AG08395 (cell line): ENCODE data around the gene ZFHX3.

Experiments used
- DNase-seq: peaks from one replicate; pipeline ENCODE4 v3.0.0; 2012; ENCODE audit warnings: mixed read lengths, low spot score

ZFHX3 gene

DNA sequence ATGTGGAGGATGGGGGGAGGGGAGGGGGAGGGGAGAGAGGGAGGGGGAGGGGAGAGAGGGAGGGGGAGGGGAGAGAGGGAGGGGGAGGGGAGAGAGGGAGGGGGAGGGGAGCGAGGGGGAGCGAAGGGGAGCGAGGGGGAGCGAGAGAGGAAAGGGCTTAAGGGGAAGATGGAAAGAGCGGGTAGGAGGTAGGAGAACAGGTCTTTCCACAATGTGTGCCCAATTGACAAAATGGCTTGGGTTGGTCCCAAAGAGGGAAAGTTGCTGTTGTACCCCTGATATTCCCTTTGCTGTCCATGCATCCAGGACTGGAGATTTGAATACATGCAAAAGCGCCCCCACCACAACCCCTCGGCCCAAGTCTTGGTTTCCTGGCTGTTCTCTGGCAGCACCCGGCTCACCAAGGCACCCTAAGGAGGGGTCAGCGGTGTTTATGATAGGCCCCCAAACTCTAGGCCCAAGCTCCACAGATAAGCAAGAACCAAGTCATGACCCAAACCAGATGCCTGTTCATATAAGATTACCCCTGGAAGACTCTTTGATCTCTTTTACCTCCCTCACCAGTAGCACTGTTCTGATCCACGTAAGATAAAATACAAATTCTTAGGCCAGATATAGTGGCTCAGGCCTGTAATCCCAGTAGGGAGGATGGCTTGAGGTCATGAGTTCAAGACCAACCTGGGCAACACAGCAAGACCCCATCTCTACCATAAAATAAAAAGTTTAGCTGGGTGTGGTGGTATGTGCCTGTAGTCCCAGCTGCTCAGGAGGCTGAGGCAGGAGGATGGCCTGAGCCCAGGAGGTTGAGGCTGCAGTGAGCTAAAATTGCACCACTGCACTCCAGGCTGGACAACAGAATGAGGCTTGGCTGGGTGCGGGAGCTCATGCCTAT lies 119.6 kb downstream of the ZFHX3 start:
- DNase-seq = no peak

DNA sequence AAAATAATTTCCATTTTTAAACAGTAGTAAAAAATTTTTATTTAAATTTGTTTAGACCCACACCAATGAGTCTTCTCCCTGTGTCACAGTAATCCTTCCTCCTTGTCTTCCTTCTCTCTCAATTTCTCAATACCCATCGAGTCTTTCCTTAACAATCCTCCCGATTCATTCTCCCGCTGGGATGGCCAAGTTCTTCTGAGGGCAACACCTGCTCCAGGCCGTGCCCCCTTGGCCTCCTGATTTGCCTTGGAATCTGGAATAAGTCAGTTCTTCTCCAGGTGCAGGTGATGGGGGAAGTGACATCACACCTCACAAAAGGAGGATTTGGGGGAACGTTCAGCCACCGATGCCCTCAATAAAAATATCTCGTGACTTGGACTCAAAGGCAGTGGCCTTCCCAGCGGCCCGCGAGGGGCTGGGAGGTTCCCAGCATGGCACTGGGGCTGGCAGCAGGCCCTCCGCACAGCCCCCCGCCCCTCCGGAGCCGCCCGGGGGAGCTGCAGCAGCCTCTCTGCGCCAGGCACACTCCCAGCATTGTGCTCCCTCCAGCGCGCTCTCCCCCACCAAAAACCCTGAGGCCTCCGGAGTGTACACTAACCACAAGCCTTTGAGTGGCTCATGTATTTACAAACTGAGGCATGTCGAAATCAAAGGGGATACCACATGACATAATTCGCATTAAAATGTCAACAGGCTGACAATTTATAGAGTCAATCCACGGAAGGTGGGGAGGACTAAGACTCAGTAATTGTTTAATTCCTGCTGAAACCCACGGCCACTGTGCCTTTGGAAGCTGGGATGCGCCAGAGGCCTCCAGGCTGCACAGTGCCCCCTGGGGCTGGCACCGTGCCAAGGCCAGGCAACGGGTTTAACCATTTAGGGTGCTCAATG lies 120.5 kb downstream of the ZFHX3 start:
- DNase-seq = peak; percentile 91

DNA sequence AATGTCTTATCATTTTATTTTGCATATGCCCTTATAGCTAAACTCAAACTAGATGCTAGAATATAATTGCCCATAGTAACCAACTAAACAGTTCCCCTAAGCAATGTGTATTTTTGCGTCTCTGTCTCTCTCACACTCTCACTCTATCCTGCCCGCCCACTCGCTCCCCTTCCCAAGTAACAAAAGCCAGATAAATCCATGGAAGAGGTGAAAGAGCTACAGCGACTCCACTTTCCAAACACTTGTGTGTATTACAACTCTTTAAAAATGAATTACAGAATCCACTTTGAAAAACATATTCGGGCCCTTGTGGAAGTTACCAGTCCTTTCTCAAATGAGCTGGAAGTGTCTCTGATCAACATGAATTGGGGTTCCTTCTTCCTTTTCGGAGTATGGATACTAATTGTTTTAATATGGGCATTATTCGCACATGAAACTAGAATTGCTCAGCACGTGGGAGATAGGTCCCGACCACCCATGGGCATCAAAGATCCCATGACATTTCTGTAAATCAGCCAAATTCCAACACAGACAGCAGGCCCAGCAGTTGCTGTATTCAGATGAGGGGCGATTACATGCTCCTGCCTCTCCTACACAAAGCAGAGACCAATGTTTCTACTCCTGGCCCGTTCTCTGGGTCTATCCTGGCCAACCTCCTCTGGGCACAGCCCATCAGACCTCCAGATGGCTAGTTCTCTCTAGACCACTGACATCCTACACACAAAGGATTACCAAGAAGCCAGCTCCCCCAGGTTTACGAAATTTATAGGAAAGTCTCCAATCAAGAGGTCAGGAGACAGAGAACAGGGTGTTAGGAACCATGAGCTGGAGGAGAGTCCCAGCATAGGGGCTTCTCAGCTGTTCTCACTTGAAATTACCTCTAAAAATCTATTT lies 121.5 kb downstream of the ZFHX3 start:
- no peak for DNase-seq

DNA sequence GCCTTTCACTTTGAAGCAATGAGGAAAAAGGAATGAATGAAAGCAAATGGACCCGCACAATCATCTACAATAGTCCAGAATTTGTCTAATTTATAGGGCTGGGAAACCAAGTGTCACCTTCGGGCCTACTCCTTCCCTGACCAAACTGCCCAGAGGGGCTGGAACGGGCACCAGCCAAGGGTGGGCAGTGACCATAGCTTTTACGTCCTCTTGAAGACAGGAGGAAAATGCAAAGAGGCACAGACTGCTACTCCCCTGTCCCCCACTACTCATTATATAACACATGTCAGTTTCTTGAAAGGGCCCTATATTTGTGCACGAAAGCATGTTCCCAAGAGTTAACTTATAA lies 122.3 kb downstream of the ZFHX3 start:
- DNase-seq = no peak

DNA sequence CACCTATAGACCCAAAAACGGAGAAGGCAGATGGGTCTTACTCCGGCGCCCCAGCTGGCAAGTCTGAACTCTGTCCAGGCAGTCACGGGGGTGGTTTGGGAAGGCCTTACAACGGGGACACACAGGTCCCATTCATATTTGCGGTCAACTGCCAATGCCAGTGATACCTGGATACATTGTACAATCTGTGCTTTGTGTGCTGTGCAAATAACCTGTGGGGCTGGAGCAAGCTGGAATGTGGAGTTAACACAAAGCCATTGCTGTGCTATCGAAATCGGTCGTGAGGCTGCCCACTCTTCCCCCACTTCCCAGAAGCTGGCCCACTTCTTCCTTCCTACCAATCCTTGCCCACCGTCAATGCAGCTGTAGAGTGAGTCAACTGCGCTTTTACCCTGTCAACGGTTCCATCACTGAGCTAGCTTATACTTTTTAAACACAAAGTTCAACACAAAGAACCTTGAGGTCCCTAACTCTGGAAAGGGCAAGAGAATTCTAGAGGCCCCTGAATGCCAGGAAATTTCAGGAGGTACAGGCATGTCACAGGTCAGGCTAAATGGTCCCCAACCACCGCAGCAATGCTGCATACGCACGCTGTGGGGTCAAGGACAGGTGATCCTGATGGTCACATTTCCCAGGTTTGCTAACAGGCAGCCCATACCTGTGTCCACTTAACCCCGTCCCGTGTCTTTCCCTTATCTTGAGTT lies 122.8 kb downstream of the ZFHX3 start:
- no peak for DNase-seq

DNA sequence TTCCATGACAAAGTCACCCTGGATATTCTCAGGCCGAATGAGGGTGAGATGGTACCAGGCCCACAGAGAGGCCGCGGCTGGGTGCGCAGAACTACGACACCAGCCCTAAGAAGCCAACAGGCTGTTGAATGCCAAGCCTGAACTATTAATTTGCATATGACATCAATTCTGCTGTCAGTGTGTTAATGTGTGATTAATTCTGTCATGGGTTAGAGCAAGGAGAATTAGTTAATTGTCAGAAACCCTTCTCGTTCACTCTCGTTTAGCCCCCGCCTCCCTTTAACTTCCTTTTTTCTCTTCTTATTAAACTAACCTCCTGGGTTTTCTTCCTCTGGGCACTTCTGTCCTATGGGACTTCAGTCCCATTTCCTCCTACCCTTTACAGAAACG lies 123.4 kb downstream of the ZFHX3 start:
- DNase-seq = no peak

DNA sequence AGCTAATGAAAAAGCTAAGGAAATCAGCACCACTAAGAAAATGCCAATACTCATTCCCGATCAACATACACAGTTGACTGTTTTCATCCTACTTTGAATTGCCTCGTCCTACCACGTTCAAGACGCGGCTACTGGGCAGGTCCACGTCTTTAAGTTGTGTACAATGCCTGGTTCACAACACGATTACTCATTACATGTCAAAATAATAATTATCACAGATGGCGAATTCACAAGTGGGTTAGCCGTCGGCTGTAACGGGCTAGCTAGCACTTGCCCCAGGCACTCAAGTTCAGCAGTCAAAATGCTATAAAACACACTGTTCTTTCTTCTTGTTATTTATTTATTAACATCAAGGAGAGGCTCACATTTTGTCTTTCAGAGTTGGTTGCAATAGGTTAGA lies 124.2 kb downstream of the ZFHX3 start:
- DNase-seq = no peak

DNA sequence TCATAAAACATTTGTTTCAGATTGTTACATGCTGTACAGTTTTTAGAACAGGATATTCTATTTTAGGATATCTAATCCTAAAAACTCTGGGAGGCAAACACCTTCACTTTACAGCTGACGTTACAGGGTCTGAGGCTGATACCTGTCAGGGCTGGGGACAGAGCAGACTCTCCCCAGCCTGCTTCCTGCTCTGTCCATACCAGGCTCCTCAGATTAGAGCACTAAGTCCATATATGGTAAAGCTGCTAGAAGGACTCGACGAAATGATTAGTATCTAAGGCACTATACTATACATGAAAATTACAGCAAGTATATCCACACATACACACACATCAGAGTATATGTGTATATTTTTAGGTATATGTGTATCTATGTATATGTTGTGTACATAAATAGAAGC lies 125.2 kb downstream of the ZFHX3 start:
- DNase-seq = no peak

DNA sequence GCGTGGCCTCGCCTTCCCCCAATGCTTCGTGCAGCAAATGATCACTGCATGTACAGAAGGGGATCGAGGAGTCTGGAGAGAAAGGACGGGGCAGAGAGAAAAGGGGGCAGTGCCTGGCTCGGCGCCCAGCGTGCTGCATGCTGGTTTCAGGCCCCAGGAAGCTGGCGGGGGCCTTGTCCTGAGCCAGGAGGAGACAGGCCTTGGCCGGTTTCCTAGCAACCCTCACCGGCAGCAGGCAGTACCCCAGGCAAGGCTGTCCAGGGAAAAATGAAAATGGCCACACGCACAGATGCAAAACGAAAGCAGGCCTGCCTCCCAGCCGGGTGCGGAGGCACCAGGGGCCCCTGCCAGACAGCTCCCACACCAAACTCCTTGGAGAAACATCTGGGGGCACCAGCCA lies 126.3 kb downstream of the ZFHX3 start:
- DNase-seq = peak; percentile 50

DNA sequence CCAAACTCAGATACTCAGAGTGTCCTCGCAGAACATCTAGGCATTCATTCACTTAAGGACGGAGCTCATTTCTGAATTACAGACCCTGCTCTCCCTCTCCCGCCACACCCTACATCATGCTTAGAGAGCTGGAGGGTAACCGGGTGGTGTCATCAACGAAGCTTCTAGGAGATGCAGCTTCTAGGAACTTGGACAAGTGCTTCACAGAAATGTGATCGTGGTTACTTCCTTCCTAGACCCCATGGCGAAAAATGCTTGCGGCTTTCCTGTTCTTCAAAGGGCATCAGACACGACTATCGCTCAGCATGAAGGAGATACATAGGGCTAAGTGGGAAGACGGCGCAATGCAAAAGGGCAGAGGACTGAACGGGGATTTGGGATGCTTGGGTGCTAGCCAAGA lies 126.8 kb downstream of the ZFHX3 start:
- DNase-seq = no peak

DNA sequence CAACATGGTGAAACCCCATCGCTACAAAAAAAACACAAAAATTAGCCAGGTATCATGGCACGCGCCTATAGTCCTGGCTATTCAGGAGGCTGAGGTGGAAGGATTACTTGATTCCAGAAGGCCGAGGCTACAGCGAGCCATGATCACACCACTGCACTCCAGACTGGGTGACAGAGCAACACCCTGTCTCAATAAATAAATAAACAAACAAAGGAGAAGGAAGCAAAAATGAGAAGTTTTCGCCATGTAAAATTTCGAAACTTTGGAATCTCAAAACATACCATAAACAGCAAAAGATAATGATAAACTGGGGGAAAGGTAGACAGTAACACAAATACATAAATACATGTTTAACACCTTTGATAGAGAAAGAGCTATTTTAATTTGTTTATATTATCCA lies 130.9 kb downstream of the ZFHX3 start:
- DNase-seq = no peak

DNA sequence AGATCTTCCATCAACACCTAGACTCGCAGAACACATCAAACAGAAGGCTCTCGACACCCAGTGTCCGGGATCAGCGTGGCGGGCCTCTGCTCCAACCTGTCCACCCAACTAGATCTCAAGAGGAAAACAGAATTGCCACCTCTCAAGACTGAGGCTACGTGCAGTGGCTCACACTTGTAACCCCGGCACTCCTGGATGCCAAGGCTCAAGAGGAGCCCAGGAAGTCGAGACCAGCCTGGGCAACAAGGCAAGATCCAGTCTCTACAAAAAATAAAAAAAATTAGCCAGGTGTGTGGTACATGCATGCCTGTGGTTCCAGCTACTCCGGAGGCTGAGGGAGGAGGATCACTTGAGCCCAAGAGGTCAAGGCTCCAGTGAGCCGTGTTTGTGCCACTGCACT lies 132.6 kb downstream of the ZFHX3 start:
- DNase-seq = no peak

DNA sequence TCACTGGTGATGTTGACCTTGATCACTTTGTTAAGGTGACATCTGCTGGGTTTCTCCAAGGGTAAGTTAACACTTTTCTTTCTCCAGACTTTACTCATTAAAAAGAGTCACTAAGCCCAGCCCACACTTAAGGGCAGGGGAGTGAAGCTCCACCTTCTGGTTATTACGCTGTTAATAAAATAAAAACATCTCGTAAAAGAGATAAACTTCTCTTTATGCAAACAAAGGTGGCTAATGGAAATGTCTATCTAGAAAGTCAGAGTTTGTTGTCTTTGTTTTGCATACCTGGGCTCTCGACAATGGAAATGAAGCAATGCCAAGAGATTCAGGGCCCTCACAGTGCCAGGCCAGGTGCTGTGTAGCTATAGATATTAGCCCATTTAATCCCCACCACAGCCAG lies 134.4 kb downstream of the ZFHX3 start:
- DNase-seq = no peak

DNA sequence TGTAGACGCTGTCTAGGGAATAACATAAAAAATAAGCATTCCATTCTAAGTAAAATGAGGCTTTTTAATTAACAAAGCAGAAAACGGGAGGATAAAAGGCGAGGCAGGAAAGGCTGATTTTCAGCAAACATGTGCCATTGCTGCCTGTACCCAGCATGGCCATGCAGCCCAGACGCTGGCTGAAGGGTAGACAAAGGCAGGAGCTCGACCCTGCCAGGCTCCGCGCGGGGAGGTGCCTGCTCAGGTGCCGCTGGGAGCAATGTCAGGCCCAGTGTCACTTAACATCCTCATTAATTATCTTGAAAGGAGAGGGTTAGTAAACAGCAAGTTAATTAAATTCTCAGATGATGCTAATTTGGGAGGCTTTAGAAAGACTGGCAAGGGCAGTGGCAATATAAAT lies 136.0 kb downstream of the ZFHX3 start:
- DNase-seq = no peak

DNA sequence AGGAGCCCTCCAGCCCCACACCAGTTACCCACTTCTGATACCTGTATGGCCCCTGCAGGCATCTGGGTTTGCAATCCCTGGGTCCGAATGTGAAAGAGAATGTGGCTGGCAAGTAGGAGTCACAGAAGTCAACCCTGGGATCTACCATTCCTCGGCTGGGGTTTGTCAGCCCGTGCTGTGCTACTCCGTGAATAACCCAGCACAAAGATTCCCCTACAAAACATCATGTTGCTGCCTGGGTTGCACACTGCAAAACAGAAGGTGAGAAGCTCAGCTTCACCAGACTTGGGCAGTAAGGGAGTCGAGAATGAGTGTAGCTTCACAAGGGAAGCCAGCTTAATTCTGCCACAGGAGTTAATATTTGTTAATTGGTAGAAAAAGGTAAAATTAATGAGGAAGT lies 137.1 kb downstream of the ZFHX3 start:
- DNase-seq = no peak

DNA sequence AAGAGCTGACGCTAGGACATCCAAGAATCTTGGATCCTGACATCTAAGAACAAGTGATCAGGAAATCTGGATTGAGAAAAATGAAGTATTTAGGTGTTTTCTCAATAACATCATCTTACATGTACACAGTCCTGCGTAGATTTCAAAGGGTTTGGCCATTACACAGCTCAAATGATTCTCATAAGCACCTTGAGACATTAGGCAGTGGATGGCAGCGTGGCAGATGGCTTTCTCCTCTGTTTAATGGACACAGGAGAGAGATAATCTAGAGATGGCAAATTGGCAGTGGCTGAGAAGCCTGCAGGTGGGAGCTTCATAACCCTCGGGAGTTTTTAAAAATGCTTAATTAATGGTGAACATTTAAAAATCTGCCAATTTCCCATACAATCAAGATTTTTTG lies 137.5 kb downstream of the ZFHX3 start:
- no peak for DNase-seq

DNA sequence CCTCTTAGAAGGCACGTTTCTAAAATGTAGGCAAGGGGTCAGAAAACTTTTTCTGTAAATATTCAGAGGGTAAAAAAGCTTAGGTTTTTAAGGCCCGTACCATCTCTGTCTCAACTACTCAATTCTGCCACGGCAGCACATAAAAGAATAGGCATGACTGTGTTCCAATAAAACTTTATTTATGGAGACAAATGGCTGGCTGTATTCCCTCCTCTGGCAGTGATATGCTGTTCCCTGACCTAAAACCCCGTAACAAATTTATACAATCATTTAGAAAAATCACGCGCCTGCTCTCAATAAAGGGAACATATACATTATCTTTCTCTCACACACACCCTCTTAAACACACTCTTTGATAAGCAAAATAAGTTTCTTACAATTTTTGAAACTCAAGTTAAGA lies 138.7 kb downstream of the ZFHX3 start:
- no peak for DNase-seq

DNA sequence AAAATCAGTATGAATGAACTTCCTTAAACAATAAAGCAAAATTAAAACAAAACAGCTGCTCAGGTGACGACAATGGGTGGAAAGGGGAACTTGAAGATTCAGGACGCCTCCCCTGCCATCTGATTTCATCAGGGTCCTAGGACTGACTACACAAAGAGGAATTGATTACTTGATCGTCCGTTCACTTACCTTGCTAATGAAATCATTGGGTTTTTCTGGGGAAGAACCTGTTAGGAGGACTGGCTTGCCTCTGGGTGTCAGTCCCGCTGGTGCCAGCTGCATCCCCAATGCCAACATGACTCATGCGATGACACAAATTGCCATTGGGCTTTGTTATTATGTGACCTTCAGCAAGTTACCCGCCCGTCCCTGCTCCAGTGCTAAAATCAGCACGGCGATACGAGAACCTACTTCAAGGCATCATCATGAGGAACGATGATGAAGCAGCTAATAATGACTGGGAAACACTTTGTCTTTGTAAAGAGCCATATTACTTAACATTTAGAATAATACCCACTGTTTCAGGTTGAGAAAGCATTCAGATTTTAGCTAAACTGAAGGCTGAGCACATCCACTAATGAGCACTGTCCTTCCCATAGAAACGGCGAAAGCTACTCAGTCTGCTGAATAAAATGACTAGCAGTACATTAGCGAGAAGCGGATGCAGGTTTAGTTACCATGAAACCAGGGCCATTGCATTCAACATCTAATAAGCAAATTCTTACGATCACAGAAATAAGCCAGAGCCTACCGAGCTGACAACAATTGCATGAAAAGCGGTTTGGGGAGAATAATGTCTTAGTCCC lies 139.4 kb downstream of the ZFHX3 start:
- DNase-seq = no peak

DNA sequence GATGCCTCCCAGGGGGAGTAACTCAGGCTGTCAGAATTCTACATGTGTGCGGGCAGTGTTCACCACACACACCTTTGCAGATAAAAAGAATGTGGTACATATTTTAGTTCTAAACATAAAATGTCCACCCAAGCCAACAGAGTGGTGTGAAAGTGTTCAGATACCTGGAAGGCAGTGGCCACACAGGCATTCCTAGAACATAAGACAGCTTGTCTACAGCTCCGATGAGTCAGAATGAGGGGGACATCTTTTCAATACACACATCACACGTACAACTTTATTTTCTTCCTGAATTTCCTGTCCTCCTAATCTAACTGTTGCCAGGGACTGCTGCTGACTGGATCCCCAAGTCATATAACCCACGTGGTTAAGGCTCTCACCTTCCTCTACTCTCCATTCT lies 142.3 kb downstream of the ZFHX3 start:
- peak; percentile 24 for DNase-seq

DNA sequence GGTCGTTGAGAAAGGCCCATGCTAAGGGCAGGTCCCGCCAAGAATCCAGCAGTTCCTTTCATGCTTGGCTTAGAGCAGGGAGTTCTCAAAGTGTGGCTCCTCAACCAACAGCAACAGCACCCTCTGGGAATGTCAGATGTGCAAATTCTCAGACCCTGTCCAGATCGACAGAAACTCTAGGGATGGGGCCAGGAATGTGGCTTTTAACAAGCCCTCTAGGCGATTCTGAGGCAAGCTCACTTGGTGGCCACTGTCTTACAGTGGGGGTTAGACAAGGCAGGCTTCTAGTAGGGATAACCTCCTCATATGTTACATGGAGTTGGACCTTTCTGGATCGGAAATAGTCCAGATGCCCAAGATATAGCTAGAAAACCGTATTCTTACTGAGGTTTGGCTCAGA lies 144.8 kb downstream of the ZFHX3 start:
- no peak for DNase-seq

DNA sequence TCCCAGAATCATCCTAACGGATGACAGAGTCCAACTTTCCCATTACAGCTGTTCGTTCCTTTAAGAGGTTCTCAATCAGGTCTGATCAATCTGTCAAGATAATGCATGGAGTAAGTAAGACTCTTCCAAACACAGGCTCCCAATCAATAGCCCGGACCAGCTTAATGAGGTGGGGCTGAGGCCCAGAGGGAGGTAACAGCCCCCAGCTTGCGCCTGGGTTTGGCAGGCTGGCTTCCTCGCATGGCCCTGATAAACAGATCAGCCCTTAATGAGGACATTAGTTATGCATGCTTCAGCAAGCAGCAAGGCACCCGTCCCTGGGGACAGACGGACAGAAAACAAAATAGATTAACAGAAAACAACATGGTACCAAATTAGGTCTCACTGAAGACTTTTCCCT lies 145.7 kb downstream of the ZFHX3 start:
- DNase-seq = no peak
